Measurements from ENCODE around the gene NPTXR. TPM values are rescaled to one million over a fixed set of nuclear protein-coding genes. Genes with fewer than 3 reads are reported as not detected.
"Not testable (repeated sequence)": the region's sequence is repeated elsewhere in the genome, so short reads cannot be mapped to it uniquely, and the experiment has no call there.

Gene NPTXR
- total and polyA plus RNA-seq, 4 donors: 0.98 to 5.8 (median 2.8) TPM

GRCh38 chr22:38815842-38816241 lies 28.0 kb downstream of the NPTXR start:
- DNase-seq (no peak), ATAC-seq (ENCODE audit: insufficient read depth, low FRiP score) (no peak)
- no peaks in the 10 kb centered on the region for H3K4me1 ChIP-seq (ENCODE audit: control insufficient read depth in 5 of 5, insufficient read depth in 5 of 5, low read length in 5 of 5)
- H3K27me3 ChIP-seq (ENCODE audit: control insufficient read depth in 3 of 3, insufficient read depth in 3 of 3, low read length in 2 of 3): peaks cover 0 to 7% (median 3%) of the 10 kb centered on the region in 3 donors
- H3K9ac ChIP-seq (ENCODE audit: insufficient read depth in 1 of 2, low read length in 2 of 2): no peak overlapping the region
- no peak overlapping the region for H3K4me3 ChIP-seq
- no peak overlapping the region for H3K27ac ChIP-seq (ENCODE audit: low read depth in 1 of 2, low read length in 1 of 2)
- no peaks in the 10 kb centered on the region for H3K36me3 ChIP-seq (ENCODE audit: control insufficient read depth in 4 of 4, insufficient read depth in 4 of 4, low read length in 4 of 4)
- TF ChIP-seq CTCF (IDR thresholded peaks at IDR 0.05; ENCODE audit: control extremely low read depth, extremely low read depth): no peak
- no peaks in the 10 kb centered on the region for H3K9me3 ChIP-seq (ENCODE audit: control insufficient read depth in 4 of 4, insufficient read depth in 3 of 4, low read length in 3 of 4)
- 41 to 62% methylated on average over 1 of the region's 1 CpG for WGBS, 2 donors

- no peaks in the 10 kb centered on the region for H3K4me1 ChIP-seq (ENCODE audit: control insufficient read depth in 5 of 5, insufficient read depth in 5 of 5, low read length in 5 of 5)
- peaks cover 0 to 3% (median 0%) of the 10 kb centered on the region in 3 donors for H3K27me3 ChIP-seq (ENCODE audit: control insufficient read depth in 3 of 3, insufficient read depth in 3 of 3, low read length in 2 of 3)
- TF ChIP-seq CTCF (IDR thresholded peaks at IDR 0.05; ENCODE audit: control extremely low read depth, extremely low read depth): no peak
- no peak overlapping the region for H3K4me3 ChIP-seq
- H3K36me3 ChIP-seq (ENCODE audit: control insufficient read depth in 4 of 4, insufficient read depth in 4 of 4, low read length in 4 of 4): no peaks in the 10 kb centered on the region
- H3K9ac ChIP-seq (ENCODE audit: insufficient read depth in 1 of 2, low read length in 2 of 2): no peak overlapping the region
- H3K27ac ChIP-seq (ENCODE audit: low read depth in 1 of 2, low read length in 1 of 2): no peak overlapping the region
- ATAC-seq (ENCODE audit: insufficient read depth, low FRiP score) (no peak), DNase-seq (no peak)
- H3K9me3 ChIP-seq (ENCODE audit: control insufficient read depth in 4 of 4, insufficient read depth in 3 of 4, low read length in 3 of 4): peaks cover 0 to 4% (median 1%) of the 10 kb centered on the region in 4 donors
- 81 to 88% methylated on average over 2 of the region's 2 CpGs for WGBS, 2 donors
Measured at GRCh38 chr22:38811241-38811640, 32.6 kb downstream of the NPTXR start.

GRCh38 chr22:38805041-38805593 lies 38.7 kb downstream of the NPTXR start:
- 75 to 83% methylated on average over 8 of the region's 8 CpGs for WGBS, 2 donors
- not testable (repeated sequence) for ATAC-seq (ENCODE audit: insufficient read depth, low FRiP score); H3K9ac ChIP-seq (ENCODE audit: insufficient read depth in 1 of 2, low read length in 2 of 2)

GRCh38 chr22:38802671-38803121 lies 41.1 kb downstream of the NPTXR start:
- Histone ChIP-seq H3K36me3 (ENCODE audit: control insufficient read depth in 4 of 4, insufficient read depth in 4 of 4, low read length in 4 of 4) (no peaks in the 10 kb centered on the region), H3K27ac (ENCODE audit: low read depth in 1 of 2, low read length in 1 of 2) (no peak overlapping the region), H3K4me1 (ENCODE audit: control insufficient read depth in 5 of 5, insufficient read depth in 5 of 5, low read length in 5 of 5) (no peaks in the 10 kb centered on the region), H3K27me3 (ENCODE audit: control insufficient read depth in 3 of 3, insufficient read depth in 3 of 3, low read length in 2 of 3) (peaks cover 0 to 18% (median 0%) of the 10 kb centered on the region in 3 donors), H3K4me3 (no peak overlapping the region), H3K9ac (ENCODE audit: insufficient read depth in 1 of 2, low read length in 2 of 2) (no peak overlapping the region), H3K9me3 (ENCODE audit: control insufficient read depth in 4 of 4, insufficient read depth in 3 of 4, low read length in 3 of 4) (peaks cover 0 to 7% (median 0%) of the 10 kb centered on the region in 4 donors)
- no peak for TF ChIP-seq CTCF (IDR thresholded peaks at IDR 0.05; ENCODE audit: control extremely low read depth, extremely low read depth)
- WGBS, 2 donors: 32 to 48% methylated on average over 10 of the region's 10 CpGs
- ATAC-seq (ENCODE audit: insufficient read depth, low FRiP score) (no peak), DNase-seq (peak; percentile 89 to 95 (median 90))

More at GRCh38 chr22:38805041-38805593, 38.7 kb downstream of the NPTXR start:
- H3K27ac ChIP-seq (ENCODE audit: low read depth in 1 of 2, low read length in 1 of 2); H3K4me3 ChIP-seq; H3K4me1 ChIP-seq (ENCODE audit: control insufficient read depth in 5 of 5, insufficient read depth in 5 of 5, low read length in 5 of 5); H3K9me3 ChIP-seq (ENCODE audit: control insufficient read depth in 4 of 4, insufficient read depth in 3 of 4, low read length in 3 of 4); H3K36me3 ChIP-seq (ENCODE audit: control insufficient read depth in 4 of 4, insufficient read depth in 4 of 4, low read length in 4 of 4): not testable (repeated sequence)
- DNase-seq: peak in 1 of 3 donors; percentile 15
- peaks cover 0 to 12% (median 0%) of the 10 kb centered on the region in 3 donors for H3K27me3 ChIP-seq (ENCODE audit: control insufficient read depth in 3 of 3, insufficient read depth in 3 of 3, low read length in 2 of 3)
